K562 (cell line): Measurements from ENCODE around the gene TMEM135. TPM values are rescaled to one million over a fixed set of nuclear protein-coding genes. Genes with fewer than 3 reads are reported as not detected.

Source experiments
- CBX2 ChIP-seq: fragments of 200-600 bp; sonication (generic); IDR thresholded peaks from one replicate; pipeline ENCODE4 v1.6.1; 2012; ENCODE audit warnings: mild to moderate bottlenecking, low read length, inconsistent platforms; ENCODE audit not compliant: insufficient read depth, poor library complexity, severe bottlenecking
- DPF2 ChIP-seq: fragments of 450-650 bp; IDR thresholded peaks from 2 replicates; pipeline ENCODE4 v1.6.1; 2016
- HIVEP1 ChIP-seq: fragments of 250-450 bp; sonication (Bioruptor Pico); IDR thresholded peaks from 2 replicates; pipeline ENCODE4 v1.4.0; 2020; ENCODE audit warnings: mild to moderate bottlenecking
- KLF1 ChIP-seq: fragments of 450-650 bp; IDR thresholded peaks from 2 replicates; pipeline ENCODE4 v1.6.1; 2016; ENCODE audit warnings: missing genetic modification characterization, missing compliant biosample characterization
- MCM5 ChIP-seq: fragments of 450-650 bp; IDR thresholded peaks from 2 replicates; pipeline ENCODE4 v1.6.1; 2016; ENCODE audit warnings: low read depth
- MECOM ChIP-seq: fragments of 250-450 bp; sonication (Bioruptor Pico); IDR thresholded peaks from 2 replicates; pipeline ENCODE4 v1.8.0; 2022; ENCODE audit warnings: inconsistent platforms
- MNT ChIP-seq, 2 experiments: fragments of 450-650 bp; conservative IDR thresholded peaks; 2 replicates each; pipeline ENCODE4 v1.6.1; 2017; ENCODE audit warnings: mild to moderate bottlenecking in 2 of 2, moderate library complexity in 2 of 2
- NFE2 ChIP-seq: IDR thresholded peaks from 2 replicates; pipeline ENCODE4 v1.6.1; 2014; ENCODE audit warnings: antibody characterized with exemption, low read depth
- NFE2L1 ChIP-seq: fragments of 450-650 bp; IDR thresholded peaks from 2 replicates; pipeline ENCODE4 v1.6.1; 2016; ENCODE audit warnings: missing genetic modification characterization, low read depth, mild to moderate bottlenecking, missing compliant biosample characterization, moderate library complexity, borderline replicate concordance
- NFIC ChIP-seq: fragments of 450-650 bp; IDR thresholded peaks from 2 replicates; pipeline ENCODE4 v1.6.1; 2017; ENCODE audit warnings: mild to moderate bottlenecking, inconsistent platforms
- OTX1 ChIP-seq: fragments of 450-650 bp; formaldehyde crosslinking; IDR thresholded peaks from 2 replicates; pipeline ENCODE4 v1.4.0; 2022; ENCODE audit warnings: mild to moderate bottlenecking
- POLR2AphosphoS5 ChIP-seq: IDR thresholded peaks from 2 replicates; pipeline ENCODE4 v1.6.1; 2011; ENCODE audit warnings: mild to moderate bottlenecking, low read depth, low read length, moderate library complexity; ENCODE audit not compliant: control insufficient read depth, insufficient read depth
- RBM34 ChIP-seq: fragments of 200-400 bp; formaldehyde crosslinking; IDR thresholded peaks from 2 replicates; pipeline ENCODE4 v1.6.1; 2018; ENCODE audit warnings: low read length, borderline replicate concordance; ENCODE audit not compliant: insufficient read depth
- TEAD1 ChIP-seq, 2 experiments: fragments of 450-650 bp in 1 of 2; sonication (generic) in 1 of 2; formaldehyde crosslinking; IDR thresholded peaks; 2 replicates each; pipeline versions ENCODE4 v1.4.0 to v1.8.0; 2020 to 2022; ENCODE audit warnings: mild to moderate bottlenecking in 2 of 2, missing genetic modification reagents in 1 of 2
- WHSC1 ChIP-seq: IDR thresholded peaks from one replicate; pipeline ENCODE4 v1.6.1; 2012; ENCODE audit warnings: low read length, control low read depth, inconsistent platforms
- ZBTB40 ChIP-seq, 2 experiments: fragments of 450-650 bp in 1 of 2; sonication (generic) in 1 of 2; formaldehyde crosslinking in 1 of 2; IDR thresholded peaks; 2 replicates each; pipeline versions ENCODE4 v1.7.1 to v1.9.0; 2016 to 2022; ENCODE audit warnings: inconsistent platforms in 1 of 2, mild to moderate bottlenecking in 1 of 2, missing genetic modification reagents in 1 of 2
- ZNF707 ChIP-seq: fragments of 250-450 bp; sonication (Bioruptor Pico); conservative IDR thresholded peaks from 2 replicates; pipeline ENCODE4 v1.8.0; 2022; ENCODE audit warnings: inconsistent platforms, mild to moderate bottlenecking, moderate library complexity
- polyA plus RNA-seq, 8 experiments: library from polyadenylated mRNA; depleted of rRNA in 4 of 8; stranded (reverse) in 5 of 8; unstranded in 3 of 8; fragments of >200 nt; fragmentation: Nextera tagmentation in 2 of 8; fragmentation: Illumina TruSeq in 1 of 8; extraction: Ambion mirVana in 2 of 8; extraction: Trizol in 1 of 8; gene quantifications; 2 replicates each; pipeline versions ENCODE4 v1.2.1 to v1.2.3, GENCODE V29; 2011 to 2014; ENCODE audit warnings: inconsistent platforms in 1 of 8, missing spikeins in 1 of 8
- total RNA-seq, 7 experiments: library from RNA; depleted of rRNA in 6 of 7; stranded (reverse); fragments of >200 nt in 6 of 7; fragmentation: Illumina TruSeq in 2 of 7; extraction: Trizol in 2 of 7; gene quantifications; 2 replicates each; pipeline versions ENCODE4 v1.2.1 to v1.2.3, GENCODE V29; 2011 to 2021; ENCODE audit warnings: low replicate concordance in 1 of 7

Gene TMEM135
- total and polyA plus RNA-seq, 9 of the 15 experiments (the other 6 are each of a cell fraction or from before 2014, with no cell fraction given): 17.3 to 53.6 (median 24.9) TPM

- TF ChIP-seq HIVEP1 (CRISPR knock-in tag) (no peak), DPF2 (peak; percentile 98), MCM5 (no peak), ZBTB40 (IDR thresholded peaks at IDR 0.05) (peak; percentile 45; the same call in 1 of the 2 replicates), ZBTB40 (CRISPR knock-in tag; IDR thresholded peaks at IDR 0.05) (no peak), KLF1 (tag) (no peak), NFE2L1 (no peak), OTX1 (CRISPR knock-in tag) (peak; percentile 64; the same call in 1 of the 2 replicates), POLR2AphosphoS5 (peak; percentile 88), NFIC (peak; percentile 82), NFE2 (peak; percentile 97), RBM34 (no peak), CBX2 (no peak), MECOM (CRISPR knock-in tag) (peak; percentile 85; the same call in 1 of the 2 replicates), ZNF707 (no peak), WHSC1 (no peak), TEAD1 (CRISPR knock-in tag; IDR thresholded peaks at IDR 0.05) (peak; percentile 11 to 80; a peak in 2 of 4 replicates), MNT (conservative IDR thresholded peaks at IDR 0.05) (peak; percentile 76 to 85; a peak in 3 of 4 replicates)
Observed at GRCh38 chr11:86999859-87000753, 37.6 kb upstream of the TMEM135 start (continued).
